ENCODE data around the gene PHF11.

Gene PHF11

DNA sequence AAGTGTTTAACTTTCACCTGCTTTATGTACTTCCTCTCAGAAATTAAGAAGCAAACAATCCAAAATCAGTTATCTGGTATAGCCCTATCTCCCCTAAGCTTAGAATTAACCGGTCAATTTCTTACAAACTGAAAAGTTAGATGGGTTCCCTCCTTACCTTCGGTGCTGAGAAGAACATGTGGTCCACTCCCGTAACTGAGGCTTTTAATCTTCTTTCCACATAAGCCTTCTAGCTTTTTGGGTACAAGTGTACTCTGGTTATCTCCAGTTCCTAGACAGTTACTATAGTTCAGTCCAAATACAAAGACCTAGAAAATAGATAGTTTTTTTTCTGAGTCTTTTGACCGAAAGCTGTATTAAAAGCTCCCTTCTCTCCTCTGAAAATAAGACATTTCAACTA is 70.7 kb downstream of the PHF11 start:
- TF ChIP-seq ZBTB7A (IDR thresholded peaks at IDR 0.05; ENCODE audit: low read depth) = no peak
- no peak for TF ChIP-seq FOXM1 (IDR thresholded peaks at IDR 0.05; ENCODE audit: borderline replicate concordance, low read depth)
- TF ChIP-seq NFIC (IDR thresholded peaks at IDR 0.05) = no peak
- no peak for TF ChIP-seq YY1 (IDR thresholded peaks at IDR 0.05; ENCODE audit: low read depth)
- TF ChIP-seq, protein P1, sequence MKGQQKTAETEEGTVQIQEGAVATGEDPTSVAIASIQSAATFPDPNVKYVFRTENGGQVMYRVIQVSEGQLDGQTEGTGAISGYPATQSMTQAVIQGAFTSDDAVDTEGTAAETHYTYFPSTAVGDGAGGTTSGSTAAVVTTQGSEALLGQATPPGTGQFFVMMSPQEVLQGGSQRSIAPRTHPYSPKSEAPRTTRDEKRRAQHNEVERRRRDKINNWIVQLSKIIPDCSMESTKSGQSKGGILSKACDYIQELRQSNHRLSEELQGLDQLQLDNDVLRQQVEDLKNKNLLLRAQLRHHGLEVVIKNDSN (IDR thresholded peaks at IDR 0.05) = no peak
- TF ChIP-seq CEBPB (IDR thresholded peaks at IDR 0.05) = no peak
- TF ChIP-seq TCF12 (IDR thresholded peaks at IDR 0.05; ENCODE audit: low read depth) = no peak

DNA sequence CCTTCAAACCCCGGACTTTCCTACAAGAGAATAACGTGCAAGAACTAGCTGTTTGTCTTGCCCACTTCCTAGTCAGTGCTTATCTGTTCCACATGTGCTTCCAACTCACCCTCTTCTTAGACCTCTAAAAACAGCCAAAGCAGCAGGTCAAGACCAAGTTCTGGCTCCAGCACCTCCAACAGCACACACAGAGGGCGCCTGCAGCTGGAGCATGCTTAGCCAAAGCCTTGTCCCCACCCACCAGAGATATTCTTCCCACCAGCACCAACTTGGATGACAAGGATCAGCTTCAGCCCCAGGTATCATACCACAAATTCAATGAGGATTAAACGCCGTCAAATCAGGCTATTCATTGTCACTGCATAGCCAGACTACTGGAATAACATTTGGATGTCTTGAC is 71.7 kb downstream of the PHF11 start:
- TF ChIP-seq, protein P2, sequence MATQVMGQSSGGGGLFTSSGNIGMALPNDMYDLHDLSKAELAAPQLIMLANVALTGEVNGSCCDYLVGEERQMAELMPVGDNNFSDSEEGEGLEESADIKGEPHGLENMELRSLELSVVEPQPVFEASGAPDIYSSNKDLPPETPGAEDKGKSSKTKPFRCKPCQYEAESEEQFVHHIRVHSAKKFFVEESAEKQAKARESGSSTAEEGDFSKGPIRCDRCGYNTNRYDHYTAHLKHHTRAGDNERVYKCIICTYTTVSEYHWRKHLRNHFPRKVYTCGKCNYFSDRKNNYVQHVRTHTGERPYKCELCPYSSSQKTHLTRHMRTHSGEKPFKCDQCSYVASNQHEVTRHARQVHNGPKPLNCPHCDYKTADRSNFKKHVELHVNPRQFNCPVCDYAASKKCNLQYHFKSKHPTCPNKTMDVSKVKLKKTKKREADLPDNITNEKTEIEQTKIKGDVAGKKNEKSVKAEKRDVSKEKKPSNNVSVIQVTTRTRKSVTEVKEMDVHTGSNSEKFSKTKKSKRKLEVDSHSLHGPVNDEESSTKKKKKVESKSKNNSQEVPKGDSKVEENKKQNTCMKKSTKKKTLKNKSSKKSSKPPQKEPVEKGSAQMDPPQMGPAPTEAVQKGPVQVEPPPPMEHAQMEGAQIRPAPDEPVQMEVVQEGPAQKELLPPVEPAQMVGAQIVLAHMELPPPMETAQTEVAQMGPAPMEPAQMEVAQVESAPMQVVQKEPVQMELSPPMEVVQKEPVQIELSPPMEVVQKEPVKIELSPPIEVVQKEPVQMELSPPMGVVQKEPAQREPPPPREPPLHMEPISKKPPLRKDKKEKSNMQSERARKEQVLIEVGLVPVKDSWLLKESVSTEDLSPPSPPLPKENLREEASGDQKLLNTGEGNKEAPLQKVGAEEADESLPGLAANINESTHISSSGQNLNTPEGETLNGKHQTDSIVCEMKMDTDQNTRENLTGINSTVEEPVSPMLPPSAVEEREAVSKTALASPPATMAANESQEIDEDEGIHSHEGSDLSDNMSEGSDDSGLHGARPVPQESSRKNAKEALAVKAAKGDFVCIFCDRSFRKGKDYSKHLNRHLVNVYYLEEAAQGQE (IDR thresholded peaks at IDR 0.05; ENCODE audit: low read depth) = no peak
- no peak for TF ChIP-seq ZBTB7A (IDR thresholded peaks at IDR 0.05; ENCODE audit: low read depth)
- no peak for TF ChIP-seq FOXM1 (IDR thresholded peaks at IDR 0.05; ENCODE audit: borderline replicate concordance, low read depth)
- TF ChIP-seq, protein P3, sequence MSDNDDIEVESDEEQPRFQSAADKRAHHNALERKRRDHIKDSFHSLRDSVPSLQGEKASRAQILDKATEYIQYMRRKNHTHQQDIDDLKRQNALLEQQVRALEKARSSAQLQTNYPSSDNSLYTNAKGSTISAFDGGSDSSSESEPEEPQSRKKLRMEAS (IDR thresholded peaks at IDR 0.05) = no peak
- TF ChIP-seq TCF12 (IDR thresholded peaks at IDR 0.05; ENCODE audit: low read depth) = no peak

DNA sequence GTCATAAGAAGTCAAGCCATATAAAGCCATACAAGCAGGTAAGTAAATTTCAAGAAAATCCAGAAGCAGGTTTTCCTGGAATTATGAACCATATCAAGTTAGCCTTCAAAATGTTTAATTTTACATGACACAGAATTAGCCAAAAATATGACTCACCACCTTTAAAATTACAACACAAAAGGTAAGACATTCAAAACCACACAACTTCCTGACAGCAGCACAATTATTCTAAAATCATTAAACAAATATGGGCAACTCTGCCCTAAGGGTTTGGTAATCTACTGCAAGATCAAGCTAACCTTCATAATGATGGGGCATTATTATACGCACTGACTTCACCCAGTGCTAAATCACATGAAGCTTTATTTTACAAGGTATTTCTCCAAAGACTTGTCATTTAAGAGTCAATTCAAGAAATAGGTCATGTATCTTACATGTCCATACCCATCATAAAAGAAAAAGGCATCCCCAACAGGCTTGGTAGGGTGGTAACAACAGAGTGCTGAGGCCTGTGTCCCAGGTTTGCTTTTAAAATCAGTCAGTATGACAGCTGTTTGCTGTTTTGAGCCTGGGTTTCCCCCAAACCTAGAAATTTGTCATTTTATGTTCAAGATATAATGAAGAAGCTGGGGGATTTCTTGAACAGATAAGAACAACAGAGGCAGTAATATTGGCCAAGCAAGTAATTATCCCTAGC is 74.4 kb downstream of the PHF11 start:
- no peak for TF ChIP-seq TAF1 (IDR thresholded peaks at IDR 0.05; ENCODE audit: low read depth)
- no peak for TF ChIP-seq TCF12 (IDR thresholded peaks at IDR 0.05; ENCODE audit: low read depth)
- TF ChIP-seq EGR1 (IDR thresholded peaks at IDR 0.05) = no peak
- TF ChIP-seq RAD21 (IDR thresholded peaks at IDR 0.05; ENCODE audit: low read depth) = no peak
- no peak for TF ChIP-seq CEBPB (IDR thresholded peaks at IDR 0.05)
- no peak for TF ChIP-seq FOXM1 (IDR thresholded peaks at IDR 0.05; ENCODE audit: borderline replicate concordance, low read depth)
- TF ChIP-seq, protein P2 (IDR thresholded peaks at IDR 0.05; ENCODE audit: low read depth) = no peak
- no peak for TF ChIP-seq EP300 (IDR thresholded peaks at IDR 0.05; ENCODE audit: borderline replicate concordance)
- TF ChIP-seq, protein P3 (IDR thresholded peaks at IDR 0.05) = no peak
- TF ChIP-seq ZBTB7A (IDR thresholded peaks at IDR 0.05; ENCODE audit: low read depth) = no peak
- TF ChIP-seq YY1 (IDR thresholded peaks at IDR 0.05; ENCODE audit: low read depth) = no peak
- TF ChIP-seq NFIC (IDR thresholded peaks at IDR 0.05) = no peak
- no peak for TF ChIP-seq CREB1 (IDR thresholded peaks at IDR 0.05; ENCODE audit: low read depth)
- TF ChIP-seq TEAD4 (IDR thresholded peaks at IDR 0.05) = no peak
- TF ChIP-seq, protein P1 (IDR thresholded peaks at IDR 0.05) = no peak

DNA sequence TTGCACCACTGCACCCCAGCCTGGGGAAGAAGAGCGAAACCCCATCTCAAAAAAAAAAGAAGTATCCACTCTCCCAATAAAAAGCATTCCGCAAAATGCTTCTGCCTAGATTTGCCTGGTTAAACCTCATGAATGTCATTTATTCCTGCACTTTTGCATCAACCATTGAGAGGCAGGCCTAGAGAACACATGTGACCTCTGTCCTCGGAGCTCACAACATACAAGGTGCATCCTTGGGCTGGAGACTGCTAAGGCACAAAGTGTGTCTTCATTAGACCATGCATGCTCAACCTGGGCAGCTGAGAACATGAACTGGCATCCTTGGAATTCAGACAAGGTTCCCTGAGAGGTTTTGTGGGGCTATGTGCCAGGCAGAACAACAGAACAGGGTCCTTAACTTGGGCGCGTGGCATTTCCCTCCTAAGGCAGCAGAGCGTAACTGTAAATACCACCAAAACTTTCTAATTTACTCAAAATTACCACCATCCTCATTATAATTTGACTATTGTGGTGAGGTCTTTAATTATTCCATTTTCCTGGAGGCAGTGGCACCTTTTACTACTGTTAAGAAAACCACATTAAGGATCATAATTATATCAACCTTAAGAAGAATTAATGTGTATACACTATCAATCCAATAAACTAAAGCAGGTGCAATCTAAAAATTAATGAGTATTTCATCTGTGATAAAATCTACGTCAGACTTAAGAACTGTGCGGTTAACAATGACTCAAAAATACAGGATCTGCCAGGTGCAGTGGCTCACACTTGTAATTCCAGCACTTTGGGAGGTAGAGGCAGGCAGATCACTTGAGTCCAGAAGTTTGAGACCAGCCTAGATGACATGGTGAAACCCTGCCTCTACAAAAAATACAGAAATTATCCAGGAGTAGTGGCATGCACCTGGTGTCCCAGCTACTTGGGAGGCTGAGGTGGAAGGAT is 75.8 kb downstream of the PHF11 start:
- TF ChIP-seq ZBTB7A (IDR thresholded peaks at IDR 0.05; ENCODE audit: low read depth) (no peak), TAF1 (IDR thresholded peaks at IDR 0.05; ENCODE audit: low read depth) (no peak), EGR1 (IDR thresholded peaks at IDR 0.05) (no peak), CEBPB (IDR thresholded peaks at IDR 0.05) (no peak), EP300 (IDR thresholded peaks at IDR 0.05; ENCODE audit: borderline replicate concordance) (no peak)
